ENCODE results near the gene APOL1. TPM values are rescaled to one million over a fixed set of nuclear protein-coding genes. Genes with fewer than 3 reads are reported as not detected.
"Not testable (repeated sequence)": the region's sequence is repeated elsewhere in the genome, so short reads cannot be mapped to it uniquely, and the experiment has no call there.

The APOL1 gene
- total RNA-seq, 1 donor from 2014 or later: not detected

GRCh38 chr22:36253523-36254490 lies 874 bp downstream of the APOL1 start:
- no peaks in the 10 kb centered on the region for H3K36me3 ChIP-seq
- peaks cover 44% of the 10 kb centered on the region for H3K4me1 Mint-ChIP-seq
- peaks cover 31% of the 10 kb centered on the region for H3K4me1 ChIP-seq
- no peak overlapping the region for H3K4me3 ChIP-seq
- no peak for TF ChIP-seq EZH2phosphoT487 (IDR thresholded peaks at IDR 0.05)
- TF ChIP-seq CTCF (IDR thresholded peaks at IDR 0.05): no peak
- TF ChIP-seq EZH2 (IDR thresholded peaks at IDR 0.05): no peak
- H2AFZ ChIP-seq (replicated peaks): no peak overlapping the region
- no peaks in the 10 kb centered on the region for H3K27me3 Mint-ChIP-seq (ENCODE audit: insufficient read depth, low read depth)
- peaks cover 8% of the 10 kb centered on the region for H3K9me3 ChIP-seq (ENCODE audit: low read depth)
- H3K4me2 ChIP-seq: no peak overlapping the region
- H4K20me1 ChIP-seq (ENCODE audit: low read depth): no peaks in the 10 kb centered on the region
- no peaks in the 10 kb centered on the region for H3K27me3 ChIP-seq
- H3F3A ChIP-seq (ENCODE audit: low read depth): peaks cover 9% of the 10 kb centered on the region
- no peak overlapping the region for H3K4me3 Mint-ChIP-seq
- peak overlapping the region; percentile 94 for H3K27ac Mint-ChIP-seq
- no peaks in the 10 kb centered on the region for H3K36me3 Mint-ChIP-seq
- no peaks in the 10 kb centered on the region for H3K79me2 ChIP-seq (ENCODE audit: low read depth)
- H3K9ac ChIP-seq: no peak overlapping the region
- no peak overlapping the region for H3K27ac ChIP-seq
- H3K9me3 Mint-ChIP-seq: peaks cover 15% of the 10 kb centered on the region
- DNase-seq (ENCODE audit: low spot score): no peak

DNA sequence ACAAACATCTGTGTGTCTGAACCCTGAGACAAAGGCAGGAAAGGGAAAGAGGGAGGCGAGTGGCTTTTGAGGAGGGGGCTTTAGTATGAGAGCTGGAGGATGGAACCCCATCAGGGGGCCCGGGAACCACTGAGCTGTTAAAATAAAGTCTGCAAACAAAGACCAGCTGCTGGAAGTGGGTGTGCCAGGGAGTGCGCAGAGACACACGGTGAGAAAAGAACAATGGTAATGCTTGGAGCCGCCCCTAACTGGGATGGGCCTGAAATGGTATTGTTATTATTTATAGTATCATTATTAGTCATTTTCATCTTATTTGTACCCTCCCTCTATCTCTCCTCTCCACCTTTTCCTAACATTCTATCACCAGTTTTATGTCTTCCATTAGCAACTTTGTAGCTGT lies 2.6 kb downstream of the APOL1 start:
- not testable (repeated sequence) for H3K27me3 ChIP-seq; H3K9ac ChIP-seq; H4K20me1 ChIP-seq (ENCODE audit: low read depth); H3K4me3 ChIP-seq; H3K4me2 ChIP-seq; H2AFZ ChIP-seq (replicated peaks); H3K27ac ChIP-seq; H3K36me3 ChIP-seq; H3K27me3 Mint-ChIP-seq (ENCODE audit: insufficient read depth, low read depth); DNase-seq (ENCODE audit: low spot score); H3K4me3 Mint-ChIP-seq; H3K9me3 Mint-ChIP-seq; H3K36me3 Mint-ChIP-seq; H3K79me2 ChIP-seq (ENCODE audit: low read depth); H3K9me3 ChIP-seq (ENCODE audit: low read depth)
- Mint-ChIP-seq H3K4me1 (peaks cover 62% of the 10 kb centered on the region), H3K27ac (peak overlapping the region; percentile 96)
- Histone ChIP-seq H3K4me1 (peaks cover 48% of the 10 kb centered on the region), H3F3A (ENCODE audit: low read depth) (peaks cover 19% of the 10 kb centered on the region)

DNA sequence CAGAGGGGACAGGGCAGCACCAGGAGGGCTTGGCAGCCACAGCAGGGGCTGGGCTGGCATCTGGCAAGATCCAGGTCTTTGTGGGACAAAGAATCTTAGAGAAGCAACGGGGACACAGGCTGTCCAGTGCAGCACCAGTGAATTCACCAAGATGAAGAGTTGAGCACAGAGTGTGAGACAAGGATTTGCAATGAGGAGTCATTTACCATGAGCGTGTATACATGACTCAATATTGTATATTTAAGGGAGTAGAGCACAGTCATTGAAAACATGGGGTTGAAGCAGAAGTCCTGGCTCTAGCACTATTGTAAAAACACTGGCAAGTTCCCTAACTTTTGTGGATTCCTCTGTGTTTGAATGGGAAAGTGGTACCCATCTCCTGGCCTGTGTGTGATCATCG lies 3.5 kb downstream of the APOL1 start:
- no peaks in the 10 kb centered on the region for H3K27me3 ChIP-seq
- H3K4me3 ChIP-seq: no peak overlapping the region
- no peak overlapping the region for H3K27ac ChIP-seq
- no peaks in the 10 kb centered on the region for H4K20me1 ChIP-seq (ENCODE audit: low read depth)
- H3F3A ChIP-seq (ENCODE audit: low read depth): peaks cover 26% of the 10 kb centered on the region
- no peaks in the 10 kb centered on the region for H3K79me2 ChIP-seq (ENCODE audit: low read depth)
- H2AFZ ChIP-seq (replicated peaks): no peak overlapping the region
- H3K4me1 ChIP-seq: peaks cover 42% of the 10 kb centered on the region
- Mint-ChIP-seq H3K27me3 (ENCODE audit: insufficient read depth, low read depth) (peaks cover 8% of the 10 kb centered on the region), H3K9me3 (peaks cover 2% of the 10 kb centered on the region), H3K4me1 (peaks cover 71% of the 10 kb centered on the region), H3K27ac (peak overlapping the region; percentile 40), H3K4me3 (no peak overlapping the region), H3K36me3 (no peaks in the 10 kb centered on the region)
- no peaks in the 10 kb centered on the region for H3K36me3 ChIP-seq
- no peak overlapping the region for H3K4me2 ChIP-seq
- H3K9me3 ChIP-seq (ENCODE audit: low read depth): no peaks in the 10 kb centered on the region
- DNase-seq (ENCODE audit: low spot score): no peak
- TF ChIP-seq EZH2 (IDR thresholded peaks at IDR 0.05): no peak
- TF ChIP-seq CTCF (IDR thresholded peaks at IDR 0.05): no peak
- TF ChIP-seq EZH2phosphoT487 (IDR thresholded peaks at IDR 0.05): no peak
- H3K9ac ChIP-seq: no peak overlapping the region

DNA sequence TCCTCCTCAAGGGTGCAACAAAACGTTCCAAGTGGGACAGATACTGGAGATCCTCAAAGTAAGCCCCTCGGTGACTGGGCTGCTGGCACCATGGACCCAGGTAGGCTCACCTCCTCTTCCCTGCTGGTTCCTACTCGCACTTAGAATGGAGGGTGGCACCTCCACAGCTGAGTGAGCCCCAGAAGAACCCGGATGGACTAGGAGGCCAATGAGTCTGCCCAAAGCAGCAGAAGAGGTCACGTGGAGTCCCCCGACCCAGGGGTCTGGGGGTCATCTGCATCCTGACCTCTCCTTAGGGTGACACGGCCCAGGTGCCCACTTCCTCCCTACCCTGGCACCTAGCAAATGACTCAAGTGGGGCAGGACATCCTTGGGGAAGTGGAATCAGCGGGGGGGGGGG lies 4.4 kb downstream of the APOL1 start:
- Histone ChIP-seq H3K9ac (no peak overlapping the region), H3K36me3 (no peaks in the 10 kb centered on the region), H3K27ac (no peak overlapping the region), H3K9me3 (ENCODE audit: low read depth) (no peaks in the 10 kb centered on the region), H3F3A (ENCODE audit: low read depth) (peaks cover 26% of the 10 kb centered on the region), H3K4me3 (no peak overlapping the region), H4K20me1 (ENCODE audit: low read depth) (no peaks in the 10 kb centered on the region), H3K4me1 (peaks cover 42% of the 10 kb centered on the region), H2AFZ (replicated peaks) (no peak overlapping the region), H3K4me2 (no peak overlapping the region), H3K27me3 (no peaks in the 10 kb centered on the region), H3K79me2 (ENCODE audit: low read depth) (no peaks in the 10 kb centered on the region)
- Mint-ChIP-seq H3K4me3 (no peak overlapping the region), H3K27ac (no peak overlapping the region), H3K9me3 (peaks cover 2% of the 10 kb centered on the region), H3K4me1 (peaks cover 75% of the 10 kb centered on the region), H3K36me3 (no peaks in the 10 kb centered on the region), H3K27me3 (ENCODE audit: insufficient read depth, low read depth) (peaks cover 9% of the 10 kb centered on the region)
- DNase-seq (ENCODE audit: low spot score): no peak
- TF ChIP-seq EZH2phosphoT487 (IDR thresholded peaks at IDR 0.05) (no peak), EZH2 (IDR thresholded peaks at IDR 0.05) (no peak), CTCF (IDR thresholded peaks at IDR 0.05) (no peak)

Measured in neural progenitor cell (in vitro differentiated cells).